Sigmoid colon (tissue), 4 donors: Measurements from ENCODE around the gene CASS4.

ENCODE experiments used
- CTCF ChIP-seq, 4 experiments: fragments of 450-650 bp in 3 of 4; fragments of 200-600 bp in 1 of 4; IDR thresholded peaks; one replicate each; pipeline ENCODE4 v1.5.1; 2016 to 2019; ENCODE audit warnings: antibody characterized with exemption in 4 of 4, mild to moderate bottlenecking in 3 of 4, moderate library complexity in 2 of 4
- EP300 ChIP-seq, 4 donors: sonication (generic); formaldehyde crosslinking; IDR thresholded peaks; one replicate each; pipeline ENCODE4 v1.6.1; 2017; ENCODE audit warnings: antibody characterized with exemption in 4 of 4

DNA sequence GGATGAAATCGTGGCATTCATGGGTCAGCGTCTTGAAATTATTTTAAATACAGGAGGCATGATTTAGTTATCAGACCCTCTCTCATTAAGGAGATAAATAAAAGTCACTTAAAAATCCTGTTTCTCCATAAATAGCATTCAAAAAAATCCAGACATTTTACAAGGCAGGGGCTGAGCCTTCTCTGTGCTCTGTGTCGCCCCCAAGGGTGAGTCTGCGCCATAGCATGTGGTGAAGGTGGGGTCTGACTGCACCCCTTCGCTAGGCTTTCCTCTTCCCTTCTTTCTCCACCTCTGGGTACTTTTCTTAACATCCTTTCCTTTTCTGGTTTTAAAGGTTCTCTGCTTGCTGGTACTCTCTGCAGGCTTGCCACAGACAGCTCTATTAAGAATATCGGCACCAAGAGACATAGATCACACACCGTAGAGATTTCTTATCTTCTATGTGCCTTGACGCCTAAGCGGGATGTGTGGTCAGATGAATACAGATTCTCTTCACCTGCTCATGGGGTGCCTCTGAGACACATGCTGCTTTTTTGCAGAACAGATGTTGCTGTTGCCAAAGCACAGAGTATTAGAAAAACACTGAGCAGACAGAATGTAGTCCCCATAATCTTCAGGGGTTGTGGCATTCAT, 92.4 kb downstream of the CASS4 start:
- TF ChIP-seq CTCF (IDR thresholded peaks at IDR 0.05), result no peak
- no peak for TF ChIP-seq EP300 (IDR thresholded peaks at IDR 0.05)
